ENCODE data around the gene DLX6. TPM values are rescaled to one million over a fixed set of nuclear protein-coding genes. Genes with fewer than 3 reads are reported as not detected.

DLX6 gene
- total RNA-seq, 1 experiment from 2014 or later = not detected

DNA sequence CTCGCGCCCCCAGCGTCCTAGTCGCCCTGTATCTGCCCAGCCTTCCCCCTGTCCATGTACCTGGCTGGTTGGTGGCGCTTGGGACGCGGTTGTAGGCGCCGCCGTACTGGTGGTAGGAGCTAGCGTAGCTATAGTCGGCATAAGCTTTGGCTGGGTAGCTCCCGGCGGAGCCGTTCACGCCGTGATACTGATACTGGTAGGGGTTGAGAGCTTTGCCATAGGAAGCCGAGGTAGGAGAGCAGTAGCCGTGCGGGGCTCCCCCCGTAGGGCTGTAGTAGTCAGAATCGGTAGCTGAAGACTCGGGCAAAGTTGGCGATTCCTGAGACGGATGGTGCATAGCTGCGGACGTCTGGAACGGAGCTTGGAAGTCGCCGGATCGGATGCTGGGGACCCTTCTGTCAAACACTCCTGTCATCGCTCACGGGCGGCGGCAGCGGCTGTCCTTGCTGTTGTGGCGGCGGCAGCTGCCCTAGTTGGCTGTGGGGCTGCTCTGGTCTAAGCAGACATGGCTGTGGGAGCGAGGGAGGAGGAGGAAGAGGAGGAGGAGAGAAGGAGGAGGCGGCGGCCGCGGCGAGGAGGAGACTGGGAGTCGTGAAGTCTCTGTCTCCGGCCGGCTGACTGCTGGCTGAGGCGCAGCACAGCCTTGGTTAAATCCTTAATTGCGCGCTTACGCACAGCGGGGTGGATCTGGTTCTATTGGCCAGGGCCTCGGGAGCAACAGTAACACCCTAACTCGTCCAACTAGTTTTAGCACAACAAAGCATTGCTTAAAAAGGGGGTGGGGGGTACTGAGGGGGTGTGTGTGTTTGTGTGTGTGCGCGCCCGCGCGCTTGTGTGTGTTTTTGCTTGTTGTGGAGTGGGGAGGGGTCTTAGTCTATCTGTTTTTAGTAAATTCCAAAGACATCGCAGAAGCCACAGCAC is 19.1 kb downstream of the DLX6 start, which contains the start of gene DLX5 (continued):
- TF ChIP-seq POLR2A (IDR thresholded peaks at IDR 0.05; ENCODE audit: borderline replicate concordance, extremely low read depth, insufficient read depth, insufficient read length) = no peak

DNA sequence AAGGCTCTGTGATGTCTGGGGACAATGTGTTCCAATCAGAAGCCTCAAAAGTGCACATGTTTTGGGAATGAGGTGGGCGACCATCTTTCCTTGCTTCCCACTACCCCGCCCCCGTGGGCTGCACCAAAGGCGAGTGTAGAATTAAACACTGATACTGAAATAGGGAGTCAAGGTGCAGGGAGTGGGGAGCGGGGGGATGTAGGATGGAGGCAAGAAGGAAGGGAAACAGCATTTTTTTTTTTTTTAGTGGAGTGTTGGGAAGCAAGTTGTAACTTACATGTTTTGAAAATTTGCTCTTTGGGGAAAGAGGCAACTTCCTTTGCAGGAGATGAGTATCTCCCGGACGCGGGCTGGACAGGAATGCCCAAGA is 19.8 kb downstream of the DLX6 start:
- no peaks in the 10 kb centered on the region for H3K79me2 ChIP-seq (ENCODE audit: insufficient read depth, low read length)
- TF ChIP-seq YY1 (IDR thresholded peaks at IDR 0.05; ENCODE audit: extremely low read depth, insufficient replicate concordance, low read depth, low read length) (no peak), ELF1 (IDR thresholded peaks at IDR 0.05; ENCODE audit: borderline replicate concordance, low read depth) (no peak), EGR1 (IDR thresholded peaks at IDR 0.05; ENCODE audit: low read depth) (no peak), EZH2phosphoT487 (IDR thresholded peaks at IDR 0.05; ENCODE audit: borderline replicate concordance) (no peak), FOSL1 (IDR thresholded peaks at IDR 0.05; ENCODE audit: low read depth) (no peak)
- peaks cover 13% of the 10 kb centered on the region for H3K27me3 ChIP-seq (ENCODE audit: insufficient read depth, low read length)
- H3K27ac ChIP-seq (ENCODE audit: low read depth, low read length) = no peak overlapping the region
- H3K4me1 ChIP-seq (ENCODE audit: control insufficient read depth in 1 of 2, insufficient read depth in 2 of 2, low read length in 2 of 2) = no peaks in the 10 kb centered on the region
- H3K9me3 ChIP-seq (ENCODE audit: control insufficient read depth in 1 of 2, insufficient read depth in 1 of 2, low read depth in 1 of 2, low read length in 2 of 2) = no peaks in the 10 kb centered on the region
- POLR2A ChIA-PET = no interaction called here
- no peaks in the 10 kb centered on the region for H3K9me2 ChIP-seq (ENCODE audit: insufficient read depth)
- CTCF ChIA-PET = no interaction called here
- no peak overlapping the region for H3K9ac ChIP-seq (ENCODE audit: low read length)
- H3K4me3 ChIP-seq (replicated peaks in 1 of 2; ENCODE audit: low read depth in 1 of 2, low read length in 2 of 2) = no peak overlapping the region
- no peak overlapping the region for H3K4me2 ChIP-seq (ENCODE audit: low read length)
- RAD21 ChIA-PET (ENCODE audit: low non-redundant PET in 1 of 2, low total read pairs in 2 of 2, uncharacterized antibody in 2 of 2, unreplicated experiment in 2 of 2) = no interaction called here
- no peak for DNase-seq (ENCODE audit: low read depth, low spot score)
- no peak overlapping the region for H2AFZ ChIP-seq (ENCODE audit: low read depth, low read length, poor library complexity, severe bottlenecking)
- no TSS peak for BruUV-seq (replicated peaks)
- H3K36me3 ChIP-seq (ENCODE audit: control insufficient read depth in 1 of 2, insufficient read depth in 2 of 2, low read length in 2 of 2) = no peaks in the 10 kb centered on the region
- no peaks in the 10 kb centered on the region for H4K20me1 ChIP-seq (ENCODE audit: insufficient read depth)
- no peak for ATAC-seq
- intact Hi-C loops (cut with micrococcal nuclease) = loop anchor here (5.0 kb wide), 1 partner anchor 1303 kb away; no protein-coding TSS in a partner anchor
